Activated T-helper 1 cell treated with Interleukin-2 at 50 U/mL for 16 hours (primary cell): ENCODE data around the gene PRR15L.
"Not testable (repeated sequence)": the region's sequence is repeated elsewhere in the genome, so short reads cannot be mapped to it uniquely, and the experiment has no call there.

ENCODE experiments used
- DNase-seq: peaks from one replicate; pipeline ENCODE4 v3.0.0-alpha.2; 2020; ENCODE audit warnings: low read depth

Gene PRR15L

DNA sequence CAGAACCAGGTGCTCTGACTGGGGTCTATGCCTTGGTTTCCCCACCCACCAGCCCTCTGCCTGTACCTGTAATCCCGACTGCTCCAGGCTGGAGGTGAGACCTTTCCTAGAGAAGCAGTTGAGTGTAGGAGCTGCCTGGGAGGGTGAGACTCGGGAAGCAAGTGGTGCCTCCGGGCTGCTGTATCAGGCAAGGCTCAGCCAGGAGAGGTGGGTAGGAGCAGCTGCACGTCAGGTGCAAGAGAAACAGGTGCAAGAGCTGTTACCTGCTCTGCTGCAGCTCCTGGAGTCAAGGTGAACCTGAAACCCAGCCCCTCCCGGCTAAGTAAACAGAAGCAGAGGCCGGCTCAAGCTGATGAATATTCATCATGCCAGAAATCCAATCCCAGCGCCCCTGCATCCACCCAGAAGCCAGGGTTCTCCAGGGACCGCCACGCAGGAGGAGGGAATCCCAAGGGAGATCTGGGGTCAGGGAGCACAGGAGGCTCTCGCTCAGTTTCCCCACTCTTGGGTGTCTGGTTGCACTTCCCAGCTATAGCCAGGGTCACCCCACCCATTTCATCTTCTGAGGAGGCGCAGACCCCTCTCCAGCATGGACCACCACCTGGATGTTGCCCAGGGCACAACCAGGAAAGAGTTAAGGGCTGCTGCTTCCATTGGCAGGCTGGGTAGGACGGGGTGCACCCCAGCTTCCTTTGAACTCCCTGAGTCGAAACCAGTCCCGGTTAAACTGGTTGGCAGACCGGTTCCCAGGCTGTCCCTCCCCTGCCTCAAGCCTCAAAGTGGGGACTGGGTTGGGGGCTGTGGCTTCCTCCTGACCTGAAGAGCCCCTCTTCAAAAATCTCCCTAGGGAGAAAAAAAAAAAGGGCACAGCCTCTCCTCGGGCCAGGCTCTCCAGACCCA lies at the start of gene PRR15L:
Gene PRR15L, minus strand, starts transcription at position 293 of the 900 bp plus-strand sequence. CDS start 4,649 bp downstream, outside the sequence.
- DNase-seq: no peak

- no peak for DNase-seq
Measured at GRCh38 chr17:48006936-48007709, 49.4 kb upstream of the PRR15L start.

GRCh38 chr17:48004983-48005382 lies 47.3 kb upstream of the PRR15L start:
- DNase-seq: no peak

DNA sequence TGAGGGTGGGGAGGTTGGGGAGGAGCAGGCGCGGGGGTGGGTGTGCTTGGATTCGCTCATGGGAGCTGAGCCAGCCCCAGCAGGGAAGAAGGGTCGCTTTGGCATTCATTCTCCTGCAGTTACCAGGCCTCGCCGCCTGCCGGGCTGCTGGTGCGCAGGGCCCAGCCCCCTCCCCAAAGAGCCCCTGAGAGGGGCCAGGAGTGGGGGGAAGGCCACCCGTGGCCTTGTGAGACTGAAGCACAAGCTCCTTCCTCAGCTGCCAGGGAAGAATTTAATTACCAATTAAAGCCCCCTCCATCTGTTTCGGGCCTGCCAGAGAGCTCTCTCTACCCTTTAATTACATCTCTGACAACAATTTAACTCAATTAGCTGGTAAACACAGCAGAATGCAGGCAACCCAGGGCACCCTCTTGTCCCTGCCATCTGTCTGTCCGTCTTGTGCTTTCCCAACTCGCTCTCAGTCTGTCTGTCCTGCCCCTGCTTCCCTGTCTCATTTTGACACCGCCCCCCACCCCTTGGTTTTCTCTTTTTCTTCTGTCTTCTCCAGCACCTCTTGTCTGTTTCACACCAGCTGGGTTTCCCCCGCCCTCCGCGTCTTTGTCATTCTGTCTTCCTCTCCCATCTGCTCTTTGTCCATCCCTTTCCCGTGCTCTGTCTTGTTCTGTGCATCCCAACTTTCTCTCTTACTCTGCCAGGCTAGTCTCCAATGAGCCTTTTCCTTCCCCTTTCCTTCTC lies 45.9 kb upstream of the PRR15L start:
- DNase-seq: no peak

- no peak for DNase-seq
Measured at GRCh38 chr17:48002916-48003416, 45.3 kb upstream of the PRR15L start.

- no peak for DNase-seq
Measured at GRCh38 chr17:48002266-48002915, 44.7 kb upstream of the PRR15L start.

DNA sequence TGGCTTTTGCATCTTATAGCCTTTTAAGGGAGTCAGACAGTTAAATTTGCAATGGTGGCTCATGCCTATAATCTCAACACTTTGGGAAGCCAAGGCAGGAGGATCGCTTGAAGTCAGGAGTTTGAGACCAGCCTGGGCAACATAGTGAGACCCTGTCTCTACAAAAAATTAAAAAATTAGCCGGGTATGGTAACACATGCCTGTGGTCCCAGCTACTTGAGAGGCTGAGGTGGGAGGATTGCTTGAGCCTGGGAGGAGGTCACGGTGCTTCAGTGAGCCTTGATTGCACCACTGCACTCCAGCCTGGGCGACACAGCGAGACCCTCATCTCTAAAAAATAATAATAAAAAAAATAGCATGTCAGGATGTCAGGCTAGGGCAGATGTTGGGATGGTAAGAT lies 44.0 kb upstream of the PRR15L start:
- DNase-seq: not testable (repeated sequence)

DNA sequence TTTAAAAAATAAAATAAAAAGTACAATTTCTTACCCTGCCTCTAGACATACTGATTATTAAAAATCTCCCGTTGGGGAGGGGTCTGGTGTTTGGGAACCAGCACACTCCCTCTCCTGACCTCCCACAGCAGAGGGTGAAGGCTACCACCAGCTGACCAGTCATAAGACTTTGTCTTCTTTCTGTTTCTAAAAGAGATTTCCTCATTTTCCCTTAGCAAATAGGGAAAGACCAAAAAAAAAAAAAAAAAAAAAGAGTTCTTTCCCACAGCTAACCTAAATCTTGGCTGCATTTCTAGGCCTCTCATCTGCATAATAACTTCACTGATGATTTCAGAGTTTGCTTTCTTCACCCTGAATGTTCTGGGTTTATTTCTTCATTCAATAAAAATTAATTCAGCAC lies 43.5 kb upstream of the PRR15L start:
- no peak for DNase-seq

DNA sequence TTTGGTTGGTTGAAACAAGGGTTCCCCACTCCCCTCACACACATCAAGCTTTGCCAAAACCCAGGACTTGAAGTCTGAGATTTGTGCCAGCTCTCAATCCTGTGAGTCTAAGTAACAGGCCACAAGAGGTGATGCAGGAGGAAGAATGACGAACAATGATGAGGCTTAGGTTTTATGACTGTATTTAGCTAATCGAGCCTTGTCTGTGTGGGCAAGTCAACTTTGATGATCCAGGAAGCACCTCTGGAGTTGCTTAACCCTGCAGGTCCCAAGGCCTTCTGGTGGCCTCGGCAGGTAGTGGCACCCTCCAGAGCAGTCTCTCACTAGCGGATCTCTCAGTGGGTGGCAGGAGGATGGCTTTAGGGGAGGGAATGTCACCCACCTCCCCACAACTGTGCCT lies 41.9 kb upstream of the PRR15L start:
- DNase-seq: no peak

- DNase-seq: no peak
Measured at GRCh38 chr17:47998044-47998443, 40.4 kb upstream of the PRR15L start.

GRCh38 chr17:47997586-47997985 lies 39.9 kb upstream of the PRR15L start:
- DNase-seq: no peak

DNA sequence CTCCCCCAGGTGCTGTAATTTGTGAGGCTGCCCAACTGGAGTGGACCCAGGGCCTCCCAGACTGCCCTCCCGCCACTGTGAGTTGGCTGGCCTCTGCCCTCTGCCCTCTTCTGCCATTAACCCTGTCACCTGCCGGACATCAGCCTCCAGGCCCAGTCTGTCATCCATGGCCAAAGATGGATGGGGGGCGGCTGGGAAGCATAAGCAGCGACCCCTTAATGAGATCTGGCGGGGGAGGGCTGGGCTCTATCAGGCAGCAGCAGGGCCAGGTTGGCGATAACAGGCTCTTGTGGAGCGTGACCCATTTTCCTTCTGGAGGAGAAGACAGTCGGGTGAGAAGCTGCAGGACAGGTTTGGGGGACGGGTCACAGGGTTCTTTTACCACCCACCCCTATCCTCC lies 38.5 kb upstream of the PRR15L start:
- no peak for DNase-seq

GRCh38 chr17:47995241-47995935 lies 37.7 kb upstream of the PRR15L start:
- no peak for DNase-seq

GRCh38 chr17:47994724-47995123 lies 37.0 kb upstream of the PRR15L start:
- no peak for DNase-seq

DNA sequence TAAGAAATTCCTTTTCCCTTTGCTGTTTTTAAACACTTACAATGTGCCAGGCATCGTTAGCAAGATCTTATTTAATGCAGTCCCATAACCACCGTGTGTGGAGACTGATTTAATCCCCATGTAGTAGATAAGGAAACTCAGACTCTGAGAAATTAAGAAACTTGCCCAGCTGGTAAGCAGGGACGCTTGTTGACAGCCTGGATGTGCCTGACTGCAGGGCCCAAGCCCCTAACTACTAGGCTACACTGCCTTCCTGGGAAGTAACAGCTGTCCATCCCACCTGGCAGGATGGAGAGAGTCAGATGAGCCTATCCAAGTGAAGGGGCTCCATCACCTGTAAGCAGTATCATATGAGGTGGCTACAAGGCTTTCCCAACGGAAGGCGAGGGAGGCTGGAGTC lies 36.3 kb upstream of the PRR15L start:
- DNase-seq: no peak

- DNase-seq: no peak
Measured at GRCh38 chr17:47993031-47993564, 35.4 kb upstream of the PRR15L start.

GRCh38 chr17:47992216-47992615 lies 34.5 kb upstream of the PRR15L start:
- no peak for DNase-seq

GRCh38 chr17:47990962-47991731 lies 33.5 kb upstream of the PRR15L start:
- DNase-seq: no peak

DNA sequence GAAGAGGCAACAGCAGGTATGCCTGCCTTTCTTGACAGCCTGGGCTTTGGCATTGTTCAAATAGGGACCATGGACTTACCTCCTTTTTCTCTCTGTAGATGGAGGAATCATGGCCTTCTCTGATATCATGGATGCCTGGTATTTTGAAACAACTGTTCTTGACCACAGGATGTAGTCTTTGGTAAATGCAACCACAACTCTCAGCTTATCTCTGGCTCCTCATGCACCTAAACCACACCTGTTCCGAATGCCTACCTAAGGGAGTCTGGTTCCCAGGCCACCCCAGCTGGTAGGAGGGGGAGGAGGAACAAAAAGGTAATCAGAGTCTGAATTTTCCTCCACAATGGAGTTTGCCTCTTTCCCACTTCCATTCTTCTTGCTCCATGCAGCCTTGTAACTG lies 32.0 kb upstream of the PRR15L start:
- no peak for DNase-seq

DNA sequence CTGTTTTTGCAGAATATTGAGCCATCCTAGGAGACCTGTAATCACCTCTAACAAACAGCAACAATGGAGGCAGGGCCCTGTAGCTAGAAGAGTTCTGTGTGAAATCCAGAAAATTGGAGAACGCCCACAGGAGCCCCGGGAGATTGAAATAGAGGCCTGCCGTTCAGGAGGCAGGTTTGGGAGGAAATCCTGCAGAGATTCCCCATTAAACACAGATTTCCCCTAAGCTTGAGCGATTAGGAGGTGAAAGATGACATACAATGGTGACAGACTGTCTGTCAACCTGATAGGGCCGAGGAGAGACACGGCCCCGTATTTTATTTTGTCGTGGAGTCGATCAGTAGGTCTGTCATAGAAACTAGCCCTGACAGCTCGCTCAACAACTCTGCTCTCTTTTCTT lies 31.5 kb upstream of the PRR15L start:
- no peak for DNase-seq
